ENCODE measurements around the gene PRPF40A. TPM values are rescaled to one million over a fixed set of nuclear protein-coding genes. Genes with fewer than 3 reads are reported as not detected.

The PRPF40A gene
- total RNA-seq, 5 donors from 2014 or later (not counting 1 experiment from before 2014, with no cell fraction given): 101 to 124 (median 106) TPM

- peak overlapping the region in 1 of 2 donors; percentile 59 for H3K27ac Mint-ChIP-seq
- ATAC-seq (replicated peaks in 1 of 4) (no peak), DNase-seq (no peak)
- H3K9me3 Mint-ChIP-seq: no peaks in the 10 kb centered on the region
- Histone ChIP-seq H3K4me1 (ENCODE audit: control insufficient read depth in 1 of 2, extremely low read depth in 1 of 2, insufficient read depth in 2 of 2, low read length in 2 of 2) (peaks cover 2 to 4% of the 10 kb centered on the region in 2 experiments), H3K27me3 (replicated peaks in 1 of 2; ENCODE audit: control insufficient read depth in 2 of 2, extremely low read depth in 1 of 2, insufficient read depth in 2 of 2, low read length in 1 of 2) (no peaks in the 10 kb centered on the region), H3K4me3 (ENCODE audit: control insufficient read depth in 1 of 2, extremely low read depth in 1 of 2, low read length in 1 of 2) (no peak overlapping the region), H3K9me3 (no peaks in the 10 kb centered on the region), H3K27ac (ENCODE audit: low read length) (no peak overlapping the region), H3K36me3 (ENCODE audit: control insufficient read depth in 2 of 2, extremely low read depth in 1 of 2, insufficient read depth in 1 of 2, low read length in 1 of 2) (peaks cover 0 to 15% of the 10 kb centered on the region in 2 donors)
- H3K4me3 Mint-ChIP-seq: peak overlapping the region in 1 of 3 donors; percentile 3
- ChIA-PET CTCF (interaction anchor here in 1 of 2 donors (1.5 kb wide), 1 partner anchor 21 kb away, joined by 8 read pairs; no protein-coding TSS in a partner anchor), POLR2A (interaction anchor here in 1 of 2 donors (0.7 kb wide), 1 partner anchor 21 kb away, joined by 4 read pairs; the partner anchor contains the start of gene PRPF40A)
- WGBS (ENCODE audit: insufficient coverage): 100% methylated on average over 1 of the region's 3 CpGs
- H3K36me3 Mint-ChIP-seq: peaks cover 22% of the 10 kb centered on the region
- no peaks in the 10 kb centered on the region for H3K27me3 Mint-ChIP-seq
- H3K4me1 Mint-ChIP-seq: peaks cover 46 to 65% (median 56%) of the 10 kb centered on the region in 3 donors
Measured at GRCh38 chr2:152695763-152696162, 21.5 kb downstream of the PRPF40A start.

- Mint-ChIP-seq H3K27ac (peak overlapping the region; percentile 90 to 96), H3K4me1 (peaks cover 35 to 57% (median 50%) of the 10 kb centered on the region in 3 donors), H3K9me3 (no peaks in the 10 kb centered on the region), H3K36me3 (peaks cover 19% of the 10 kb centered on the region), H3K4me3 (peak overlapping the region; percentile 67 to 80 (median 76)), H3K27me3 (no peaks in the 10 kb centered on the region)
- ChIA-PET POLR2A (interaction anchor here in 1 of 2 donors (0.8 to 1.8 kb wide), 2 partner anchors 19 to 22 kb away, joined by 3 to 8 read pairs; partner anchors contain the start of gene PRPF40A), CTCF (interaction anchor here (0.9 to 1.6 kb wide), 3 partner anchors 19 to 513 kb away, joined by 3 to 9 read pairs (median 4); partner anchors contain the start of gene PRPF40A (in 1 of the 2))
- ATAC-seq (replicated peaks in 1 of 4) (peak; percentile 62 to 74 (median 70)), DNase-seq (peak in 15 of 35 experiments; percentile 0 to 49 (median 10))
- WGBS (ENCODE audit: insufficient coverage): 27% methylated on average over 3 of the region's 8 CpGs
- Histone ChIP-seq H3K27ac (ENCODE audit: low read length) (peak overlapping the region; percentile 52), H3K4me1 (ENCODE audit: control insufficient read depth in 1 of 2, extremely low read depth in 1 of 2, insufficient read depth in 2 of 2, low read length in 2 of 2) (peaks cover 2 to 4% of the 10 kb centered on the region in 2 experiments), H3K27me3 (replicated peaks in 1 of 2; ENCODE audit: control insufficient read depth in 2 of 2, extremely low read depth in 1 of 2, insufficient read depth in 2 of 2, low read length in 1 of 2) (no peaks in the 10 kb centered on the region), H3K9me3 (no peaks in the 10 kb centered on the region), H3K36me3 (ENCODE audit: control insufficient read depth in 2 of 2, extremely low read depth in 1 of 2, insufficient read depth in 1 of 2, low read length in 1 of 2) (peaks cover 0 to 19% of the 10 kb centered on the region in 2 donors), H3K4me3 (ENCODE audit: control insufficient read depth in 1 of 2, extremely low read depth in 1 of 2, low read length in 1 of 2) (peak overlapping the region in 1 of 2 donors; percentile 20)
Measured at GRCh38 chr2:152694161-152694661, 23.1 kb downstream of the PRPF40A start.

GRCh38 chr2:152693033-152693432 lies 24.2 kb downstream of the PRPF40A start:
- CTCF ChIA-PET: interaction anchor here (0.9 to 1.6 kb wide), 2 partner anchors 20 to 24 kb away, joined by 4 to 9 read pairs; partner anchors contain the start of gene PRPF40A (in 1 of the 2)
- peak overlapping the region in 1 of 2 donors; percentile 96 for H3K27ac Mint-ChIP-seq
- POLR2A ChIA-PET: interaction anchor here in 1 of 2 donors (0.6 kb wide), 1 partner anchor 29 kb away, joined by 4 read pairs; no protein-coding TSS in a partner anchor

GRCh38 chr2:152686321-152686720 lies 30.9 kb downstream of the PRPF40A start:
- DNase-seq: no peak
- peaks cover 28% of the 10 kb centered on the region for H3K36me3 Mint-ChIP-seq
- no peaks in the 10 kb centered on the region for H3K9me3 Mint-ChIP-seq
- Histone ChIP-seq H3K36me3 (ENCODE audit: control insufficient read depth in 2 of 2, extremely low read depth in 1 of 2, insufficient read depth in 1 of 2, low read length in 1 of 2) (peaks cover 4 to 8% of the 10 kb centered on the region in 2 donors), H3K9me3 (no peaks in the 10 kb centered on the region), H3K4me1 (ENCODE audit: control insufficient read depth in 1 of 2, extremely low read depth in 1 of 2, insufficient read depth in 2 of 2, low read length in 2 of 2) (no peaks in the 10 kb centered on the region), H3K27me3 (replicated peaks in 1 of 2; ENCODE audit: control insufficient read depth in 2 of 2, extremely low read depth in 1 of 2, insufficient read depth in 2 of 2, low read length in 1 of 2) (no peaks in the 10 kb centered on the region), H3K4me3 (ENCODE audit: control insufficient read depth in 1 of 2, extremely low read depth in 1 of 2, low read length in 1 of 2) (no peak overlapping the region), H3K27ac (ENCODE audit: low read length) (no peak overlapping the region)
- no peaks in the 10 kb centered on the region for H3K27me3 Mint-ChIP-seq
- H3K27ac Mint-ChIP-seq: no peak overlapping the region
- ChIA-PET POLR2A (interaction anchor here in 1 of 2 donors (0.6 to 0.7 kb wide), 2 partner anchors 14 to 1276 kb away, joined by 3 to 4 read pairs; no protein-coding TSS in a partner anchor), CTCF (interaction anchor here (0.7 to 0.9 kb wide), 2 partner anchors 30 to 61 kb away, joined by 3 read pairs; no protein-coding TSS in a partner anchor)
- peaks cover 43 to 55% (median 54%) of the 10 kb centered on the region in 3 donors for H3K4me1 Mint-ChIP-seq
- no peak for ATAC-seq (replicated peaks in 1 of 4)
- no peak overlapping the region for H3K4me3 Mint-ChIP-seq

More at GRCh38 chr2:152693033-152693432, 24.2 kb downstream of the PRPF40A start:
- Mint-ChIP-seq H3K4me3 (no peak overlapping the region), H3K9me3 (no peaks in the 10 kb centered on the region), H3K27me3 (no peaks in the 10 kb centered on the region), H3K36me3 (peaks cover 21% of the 10 kb centered on the region), H3K4me1 (peaks cover 35 to 52% (median 50%) of the 10 kb centered on the region in 3 donors)
- DNase-seq: no peak
- H3K27ac ChIP-seq (ENCODE audit: low read length): peak overlapping the region; percentile 52
- no CpG with 5 or more reads among the region's 4 CpGs for WGBS (ENCODE audit: insufficient coverage)
- H3K4me3 ChIP-seq (ENCODE audit: control insufficient read depth in 1 of 2, extremely low read depth in 1 of 2, low read length in 1 of 2): no peak overlapping the region
- peaks cover 0 to 19% of the 10 kb centered on the region in 2 donors for H3K36me3 ChIP-seq (ENCODE audit: control insufficient read depth in 2 of 2, extremely low read depth in 1 of 2, insufficient read depth in 1 of 2, low read length in 1 of 2)
- H3K27me3 ChIP-seq (replicated peaks in 1 of 2; ENCODE audit: control insufficient read depth in 2 of 2, extremely low read depth in 1 of 2, insufficient read depth in 2 of 2, low read length in 1 of 2): no peaks in the 10 kb centered on the region
- no peaks in the 10 kb centered on the region for H3K9me3 ChIP-seq
- no peak for ATAC-seq (replicated peaks in 1 of 4)
- peaks cover 2 to 4% of the 10 kb centered on the region in 2 experiments for H3K4me1 ChIP-seq (ENCODE audit: control insufficient read depth in 1 of 2, extremely low read depth in 1 of 2, insufficient read depth in 2 of 2, low read length in 2 of 2)

- H3K9me3 Mint-ChIP-seq: no peaks in the 10 kb centered on the region
- no peak overlapping the region for H3K4me3 ChIP-seq (ENCODE audit: control insufficient read depth in 1 of 2, extremely low read depth in 1 of 2, low read length in 1 of 2)
- CTCF ChIA-PET: interaction anchor here in 1 of 2 donors (0.6 kb wide), 1 partner anchor 510 kb away, joined by 3 read pairs; no protein-coding TSS in a partner anchor
- no peaks in the 10 kb centered on the region for H3K9me3 ChIP-seq
- H3K27me3 ChIP-seq (replicated peaks in 1 of 2; ENCODE audit: control insufficient read depth in 2 of 2, extremely low read depth in 1 of 2, insufficient read depth in 2 of 2, low read length in 1 of 2): no peaks in the 10 kb centered on the region
- POLR2A ChIA-PET: interaction anchor here in 1 of 2 donors (0.6 kb wide), 1 partner anchor 19 kb away, joined by 5 read pairs; no protein-coding TSS in a partner anchor
- no peak overlapping the region for H3K27ac ChIP-seq (ENCODE audit: low read length)
- no peaks in the 10 kb centered on the region for H3K4me1 ChIP-seq (ENCODE audit: control insufficient read depth in 1 of 2, extremely low read depth in 1 of 2, insufficient read depth in 2 of 2, low read length in 2 of 2)
- DNase-seq: no peak
- no peaks in the 10 kb centered on the region for H3K27me3 Mint-ChIP-seq
- peaks cover 4 to 17% of the 10 kb centered on the region in 2 donors for H3K36me3 ChIP-seq (ENCODE audit: control insufficient read depth in 2 of 2, extremely low read depth in 1 of 2, insufficient read depth in 1 of 2, low read length in 1 of 2)
- peaks cover 38 to 46% (median 46%) of the 10 kb centered on the region in 3 donors for H3K4me1 Mint-ChIP-seq
- no peak overlapping the region for H3K4me3 Mint-ChIP-seq
- H3K36me3 Mint-ChIP-seq: peaks cover 34% of the 10 kb centered on the region
- H3K27ac Mint-ChIP-seq: peak overlapping the region in 1 of 2 donors; percentile 1
- no peak for ATAC-seq (replicated peaks in 1 of 4)
Measured at GRCh38 chr2:152683400-152683799, 33.9 kb downstream of the PRPF40A start.

- no peaks in the 10 kb centered on the region for H3K9me3 ChIP-seq
- no peak overlapping the region for H3K27ac ChIP-seq (ENCODE audit: low read length)
- H3K4me1 ChIP-seq (ENCODE audit: control insufficient read depth in 1 of 2, extremely low read depth in 1 of 2, insufficient read depth in 2 of 2, low read length in 2 of 2): no peaks in the 10 kb centered on the region
- Mint-ChIP-seq H3K4me1 (peaks cover 38 to 46% (median 42%) of the 10 kb centered on the region in 3 donors), H3K36me3 (peaks cover 33% of the 10 kb centered on the region), H3K4me3 (no peak overlapping the region), H3K9me3 (no peaks in the 10 kb centered on the region), H3K27me3 (no peaks in the 10 kb centered on the region), H3K27ac (peak overlapping the region in 1 of 2 donors; percentile 4)
- WGBS (ENCODE audit: insufficient coverage): 93% methylated on average over 8 of the region's 9 CpGs
- ChIA-PET POLR2A (no interaction called here), CTCF (no interaction called here)
- H3K4me3 ChIP-seq (ENCODE audit: control insufficient read depth in 1 of 2, extremely low read depth in 1 of 2, low read length in 1 of 2): no peak overlapping the region
- DNase-seq (no peak), ATAC-seq (replicated peaks in 1 of 4) (no peak)
- H3K27me3 ChIP-seq (replicated peaks in 1 of 2; ENCODE audit: control insufficient read depth in 2 of 2, extremely low read depth in 1 of 2, insufficient read depth in 2 of 2, low read length in 1 of 2): no peaks in the 10 kb centered on the region
- H3K36me3 ChIP-seq (ENCODE audit: control insufficient read depth in 2 of 2, extremely low read depth in 1 of 2, insufficient read depth in 1 of 2, low read length in 1 of 2): peaks cover 4 to 19% of the 10 kb centered on the region in 2 donors
Measured at GRCh38 chr2:152682663-152683062, 34.6 kb downstream of the PRPF40A start.
